Activated naive CD8-positive, alpha-beta T cell treated with anti-CD3 and anti-CD28 coated beads, Interleukin-2, amount 50 U/mL, for 16 hours (primary cell): ENCODE measurements around the gene TRA2B.
"Not testable (repeated sequence)": the region's sequence is repeated elsewhere in the genome, so short reads cannot be mapped to it uniquely, and the experiment has no call there.

Source experiments
- DNase-seq: peaks from one replicate; pipeline ENCODE4 v3.0.0-alpha.2; 2020; ENCODE audit warnings: low read depth, low spot score

Gene TRA2B

GRCh38 chr3:185927501-185928200 is 10.2 kb downstream of the TRA2B start:
- no peak for DNase-seq

GRCh38 chr3:185926445-185926844 is 11.4 kb downstream of the TRA2B start:
- DNase-seq = no peak

GRCh38 chr3:185925353-185925752 is 12.5 kb downstream of the TRA2B start:
- DNase-seq = no peak

GRCh38 chr3:185924375-185924774 is 13.4 kb downstream of the TRA2B start:
- DNase-seq = no peak

- DNase-seq = no peak
Observed at GRCh38 chr3:185920184-185920583, 17.6 kb downstream of the TRA2B start.

GRCh38 chr3:185916042-185916833 is 21.6 kb downstream of the TRA2B start:
- DNase-seq = no peak

GRCh38 chr3:185915642-185916041 is 22.2 kb downstream of the TRA2B start:
- DNase-seq = no peak

- no peak for DNase-seq
Observed at GRCh38 chr3:185914911-185915629, 22.7 kb downstream of the TRA2B start.

GRCh38 chr3:185912929-185913901 is 24.6 kb downstream of the TRA2B start:
- no peak for DNase-seq

GRCh38 chr3:185912512-185912911 is 25.3 kb downstream of the TRA2B start:
- no peak for DNase-seq

GRCh38 chr3:185911076-185911448 is 26.8 kb downstream of the TRA2B start:
- DNase-seq = not testable (repeated sequence)

- DNase-seq = not testable (repeated sequence)
Observed at GRCh38 chr3:185910322-185911075, 27.3 kb downstream of the TRA2B start.

GRCh38 chr3:185909913-185910312 is 27.9 kb downstream of the TRA2B start:
- DNase-seq = not testable (repeated sequence)

GRCh38 chr3:185900228-185900627 is 37.6 kb downstream of the TRA2B start:
- DNase-seq = no peak

- DNase-seq = no peak
Observed at GRCh38 chr3:185896636-185897035, 41.2 kb downstream of the TRA2B start.

GRCh38 chr3:185887066-185887465 is 50.7 kb downstream of the TRA2B start:
- no peak for DNase-seq

- no peak for DNase-seq
Observed at GRCh38 chr3:185884641-185885040, 53.2 kb downstream of the TRA2B start.

- DNase-seq = no peak
Observed at GRCh38 chr3:185881926-185882325, 55.9 kb downstream of the TRA2B start.

GRCh38 chr3:185880600-185880999 is 57.2 kb downstream of the TRA2B start:
- no peak for DNase-seq

- DNase-seq = no peak
Observed at GRCh38 chr3:185878920-185879319, 58.9 kb downstream of the TRA2B start.

GRCh38 chr3:185874119-185874518 is 63.7 kb downstream of the TRA2B start:
- DNase-seq = no peak
